HCT116 (cell line): ENCODE measurements around the gene LMO2.

Experiments
- CEBPB ChIP-seq: IDR thresholded peaks from 2 replicates; pipeline ENCODE4 v1.6.1; 2012; ENCODE audit warnings: low read depth
- CTCF ChIP-seq, 3 experiments: fragments of 200-600 bp in 1 of 3; sonication (generic) in 1 of 3; IDR thresholded peaks in 2 of 3; conservative IDR thresholded peaks in 1 of 3; 2 replicates each; pipeline ENCODE4 v1.5.1; 2012 to 2017; ENCODE audit warnings: low read depth in 2 of 3, low read length in 2 of 3, antibody characterized with exemption in 1 of 3, borderline replicate concordance in 1 of 3, control low read depth in 1 of 3, mild to moderate bottlenecking in 1 of 3, mixed read lengths in 1 of 3, mixed run types in 1 of 3, moderate library complexity in 1 of 3; ENCODE audit not compliant: insufficient read depth in 1 of 3
- ELF1 ChIP-seq: IDR thresholded peaks from 2 replicates; pipeline ENCODE4 v1.6.1; 2012; ENCODE audit warnings: low read depth, borderline replicate concordance
- EZH2 ChIP-seq: fragments of 200-600 bp; sonication (generic); IDR thresholded peaks from 2 replicates; pipeline ENCODE4 v1.6.1; 2017; ENCODE audit warnings: antibody characterized with exemption, mixed run types
- EZH2phosphoT487 ChIP-seq: fragments of 200-600 bp; IDR thresholded peaks from 2 replicates; pipeline ENCODE4 v1.6.1; 2018; ENCODE audit warnings: antibody characterized with exemption, borderline replicate concordance
- JUND ChIP-seq: IDR thresholded peaks from 2 replicates; pipeline ENCODE4 v1.6.1; 2012
- MAX ChIP-seq: IDR thresholded peaks from 2 replicates; pipeline ENCODE4 v1.6.1; 2012
- POLR2A ChIP-seq: IDR thresholded peaks from 2 replicates; pipeline ENCODE4 v1.7.0; 2011; ENCODE audit warnings: borderline replicate concordance; ENCODE audit not compliant: insufficient read depth, insufficient read length; ENCODE audit errors: extremely low read depth
- POLR2AphosphoS5 ChIP-seq: IDR thresholded peaks from 2 replicates; pipeline ENCODE4 v1.6.1; 2011; ENCODE audit warnings: mild to moderate bottlenecking, low read depth, low read length, moderate library complexity
- RAD21 ChIP-seq: IDR thresholded peaks from 2 replicates; pipeline ENCODE4 v1.6.1; 2012; ENCODE audit warnings: low read depth, mild to moderate bottlenecking
- REST ChIP-seq: IDR thresholded peaks from 2 replicates; pipeline ENCODE4 v1.6.1; 2012; ENCODE audit warnings: low read depth
- SIN3A ChIP-seq: IDR thresholded peaks from 2 replicates; pipeline ENCODE4 v1.6.1; 2012; ENCODE audit warnings: low read depth
- YY1 ChIP-seq: IDR thresholded peaks from 2 replicates; pipeline ENCODE4 v1.6.1; 2011; ENCODE audit warnings: low read length, low read depth, moderate library complexity, mild to moderate bottlenecking; ENCODE audit not compliant: insufficient replicate concordance; ENCODE audit errors: extremely low read depth
- ZBTB33 ChIP-seq: IDR thresholded peaks from 2 replicates; pipeline ENCODE4 v1.6.1; 2011; ENCODE audit warnings: mild to moderate bottlenecking, low read length, moderate library complexity; ENCODE audit not compliant: insufficient replicate concordance; ENCODE audit errors: extremely low read depth

- TF ChIP-seq POLR2AphosphoS5, result no peak
- TF ChIP-seq CEBPB, result no peak
- no peak for TF ChIP-seq CTCF (IDR thresholded peaks at IDR 0.05 in 2 of 3, conservative IDR thresholded peaks at IDR 0.05 in 1 of 3; ENCODE audit: borderline replicate concordance in 1 of 3, insufficient read depth in 1 of 3, low read depth in 2 of 3, low read length in 2 of 3)
- TF ChIP-seq POLR2A, result no peak
- TF ChIP-seq EZH2phosphoT487, result no peak
- no peak for TF ChIP-seq REST
- no peak for TF ChIP-seq JUND
- no peak for TF ChIP-seq SIN3A
- no peak for TF ChIP-seq ELF1
- TF ChIP-seq MAX, result no peak
- no peak for TF ChIP-seq EZH2
- TF ChIP-seq YY1, result no peak
- TF ChIP-seq ZBTB33, result no peak
- no peak for TF ChIP-seq RAD21
These were observed 3.9 kb upstream of the LMO2 start for GRCh38 chr11:33895752-33896137.
